Endothelial cell of umbilical vein (primary cell): ENCODE data around the gene ZBTB17.

Source experiments
- CTCF ChIP-seq, 2 donors: IDR thresholded peaks; 1 replicate in 1 of 2; 2 replicates in 1 of 2; pipeline ENCODE4 v1.5.1; 2011; ENCODE audit warnings: low read length in 2 of 2, mild to moderate bottlenecking in 2 of 2, moderate library complexity in 2 of 2, control low read depth in 1 of 2, inconsistent platforms in 1 of 2, low read depth in 1 of 2; ENCODE audit not compliant: insufficient read depth in 1 of 2; ENCODE audit errors: extremely low read depth in 1 of 2
- EZH2 ChIP-seq: IDR thresholded peaks from 2 replicates; pipeline ENCODE4 v1.6.1; 2012; ENCODE audit warnings: borderline replicate concordance, low read depth, mild to moderate bottlenecking, moderate library complexity, low read length, inconsistent platforms; ENCODE audit not compliant: severe bottlenecking
- GATA2 ChIP-seq: IDR thresholded peaks from 2 replicates; pipeline ENCODE4 v1.7.0; 2011; ENCODE audit warnings: low read depth, mild to moderate bottlenecking, moderate library complexity, mixed read lengths, low read length; ENCODE audit not compliant: insufficient read length, insufficient read depth
- MAX ChIP-seq: IDR thresholded peaks from 2 replicates; pipeline ENCODE4 v1.6.1; 2011; ENCODE audit not compliant: insufficient read depth, insufficient read length
- MYC ChIP-seq: IDR thresholded peaks from one replicate; pipeline ENCODE4 v1.6.1; 2011; ENCODE audit warnings: mild to moderate bottlenecking, low read depth, low read length
- POLR2A ChIP-seq: IDR thresholded peaks from 2 replicates; pipeline ENCODE4 v1.6.1; 2012; ENCODE audit warnings: low read depth, mild to moderate bottlenecking, control low read depth, low read length
- POLR2AphosphoS5 ChIP-seq: IDR thresholded peaks from 2 replicates; pipeline ENCODE4 v1.6.1; 2012; ENCODE audit warnings: low read depth, mild to moderate bottlenecking, control low read depth, low read length, moderate library complexity; ENCODE audit not compliant: insufficient read depth

- TF ChIP-seq CTCF (IDR thresholded peaks at IDR 0.05; ENCODE audit: extremely low read depth in 1 of 2, insufficient read depth in 1 of 2, low read depth in 1 of 2, low read length in 2 of 2) (no peak), MAX (no peak), GATA2 (no peak), MYC (no peak), EZH2 (no peak), POLR2AphosphoS5 (no peak), POLR2A (no peak)
Observed at GRCh38 chr1:15900662-15901279, 75.1 kb downstream of the ZBTB17 start.
